Body of pancreas (tissue), 4 donors: ENCODE measurements around the gene MUC6.

Experiments
- POLR2A ChIP-seq, 3 donors: fragments of 450-650 bp; IDR thresholded peaks; one replicate each; pipeline ENCODE4 v1.6.1; 2016; ENCODE audit warnings: antibody characterized with exemption in 3 of 3, mild to moderate bottlenecking in 2 of 3
- TF ChIP-seq, protein P1 (sequence below), 7 experiments: fragments of 450-650 bp in 4 of 7; fragments of 200-600 bp in 3 of 7; sonication (generic) in 3 of 7; IDR thresholded peaks; one replicate each; pipeline ENCODE4 v1.5.1; 2016 to 2019; ENCODE audit warnings: antibody characterized with exemption in 7 of 7

- no peak for TF ChIP-seq POLR2A (IDR thresholded peaks at IDR 0.05)
- TF ChIP-seq, protein P1, sequence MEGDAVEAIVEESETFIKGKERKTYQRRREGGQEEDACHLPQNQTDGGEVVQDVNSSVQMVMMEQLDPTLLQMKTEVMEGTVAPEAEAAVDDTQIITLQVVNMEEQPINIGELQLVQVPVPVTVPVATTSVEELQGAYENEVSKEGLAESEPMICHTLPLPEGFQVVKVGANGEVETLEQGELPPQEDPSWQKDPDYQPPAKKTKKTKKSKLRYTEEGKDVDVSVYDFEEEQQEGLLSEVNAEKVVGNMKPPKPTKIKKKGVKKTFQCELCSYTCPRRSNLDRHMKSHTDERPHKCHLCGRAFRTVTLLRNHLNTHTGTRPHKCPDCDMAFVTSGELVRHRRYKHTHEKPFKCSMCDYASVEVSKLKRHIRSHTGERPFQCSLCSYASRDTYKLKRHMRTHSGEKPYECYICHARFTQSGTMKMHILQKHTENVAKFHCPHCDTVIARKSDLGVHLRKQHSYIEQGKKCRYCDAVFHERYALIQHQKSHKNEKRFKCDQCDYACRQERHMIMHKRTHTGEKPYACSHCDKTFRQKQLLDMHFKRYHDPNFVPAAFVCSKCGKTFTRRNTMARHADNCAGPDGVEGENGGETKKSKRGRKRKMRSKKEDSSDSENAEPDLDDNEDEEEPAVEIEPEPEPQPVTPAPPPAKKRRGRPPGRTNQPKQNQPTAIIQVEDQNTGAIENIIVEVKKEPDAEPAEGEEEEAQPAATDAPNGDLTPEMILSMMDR (IDR thresholded peaks at IDR 0.05) = no peak
Measured at GRCh38 chr11:981764-982163, 54.8 kb downstream of the MUC6 start.
